Esophagus squamous epithelium (tissue), 5 donors: ENCODE results near the gene KRT15. TPM values are rescaled to one million over a fixed set of nuclear protein-coding genes. Genes with fewer than 3 reads are reported as not detected.

Experiments
- DNase-seq: peaks from one replicate; lab custom pipeline; 2025; lab: John Stamatoyannopoulos, UW
- H3K27ac ChIP-seq, 4 donors: fragments of 200-600 bp; sonication (generic); one replicate each; pipeline ENCODE4 v1.5.1; 2016 to 2019; ENCODE audit warnings: mild to moderate bottlenecking in 1 of 4
- H3K27me3 ChIP-seq, 4 donors: fragments of 200-600 bp; sonication (generic); 1 replicate in 3 of 4; 2 replicates in 1 of 4; pipeline versions ENCODE4 v1.5.1 to v1.6.0; 2017 to 2021; ENCODE audit warnings: antibody characterized with exemption in 1 of 4
- H3K36me3 ChIP-seq, 3 donors: fragments of 200-600 bp; sonication (generic); one replicate each; pipeline ENCODE4 v1.5.1; 2016 to 2019
- H3K4me1 ChIP-seq, 3 donors: fragments of 200-600 bp; sonication (generic); one replicate each; pipeline ENCODE4 v1.5.1; 2017 to 2019
- H3K4me3 ChIP-seq, 4 donors: fragments of 200-600 bp; sonication (generic); 1 replicate in 3 of 4; 2 replicates in 1 of 4; pipeline ENCODE4 v1.5.1; 2016 to 2019; ENCODE audit warnings: mild to moderate bottlenecking in 2 of 4, moderate library complexity in 1 of 4
- H3K9me3 ChIP-seq, 3 donors: fragments of 200-600 bp; sonication (generic); one replicate each; pipeline ENCODE4 v1.5.1; 2016 to 2019
- POLR2A ChIP-seq, 4 donors: fragments of 450-650 bp; IDR thresholded peaks; one replicate each; pipeline ENCODE4 v1.6.1; 2017; ENCODE audit warnings: antibody characterized with exemption in 4 of 4, mild to moderate bottlenecking in 4 of 4, moderate library complexity in 3 of 4
- WGBS, 2 donors: methylation state at CpG; one replicate each; pipeline ENCODE4 v1.1.5; 2018; 5-methylcytosine and 5-hydroxymethylcytosine counted together
- intact Hi-C: fragments of 100-400 bp; cut with DNase I; formaldehyde crosslinking; loops from one replicate; pipeline ENCODE4 v1.15.0; 2022
- total RNA-seq, 4 donors: library from RNA; depleted of rRNA; stranded (reverse); fragments of >200 nt; gene quantifications; one replicate each; pipeline ENCODE4 v1.1.0, GENCODE V29; 2016
- TF ChIP-seq, protein P1 (sequence below), 6 experiments: fragments of 450-650 bp in 4 of 6; fragments of 200-600 bp in 2 of 6; sonication (generic) in 2 of 6; IDR thresholded peaks; one replicate each; pipeline ENCODE4 v1.5.1; 2016 to 2019; ENCODE audit warnings: antibody characterized with exemption in 6 of 6, mild to moderate bottlenecking in 4 of 6, moderate library complexity in 4 of 6
- donor health status: DM: yes; HTN: yes; CAD: no.

Gene KRT15
- total RNA-seq, 4 donors from 2014 or later, result 743 to 2,833 (median 2,484) TPM

DNA sequence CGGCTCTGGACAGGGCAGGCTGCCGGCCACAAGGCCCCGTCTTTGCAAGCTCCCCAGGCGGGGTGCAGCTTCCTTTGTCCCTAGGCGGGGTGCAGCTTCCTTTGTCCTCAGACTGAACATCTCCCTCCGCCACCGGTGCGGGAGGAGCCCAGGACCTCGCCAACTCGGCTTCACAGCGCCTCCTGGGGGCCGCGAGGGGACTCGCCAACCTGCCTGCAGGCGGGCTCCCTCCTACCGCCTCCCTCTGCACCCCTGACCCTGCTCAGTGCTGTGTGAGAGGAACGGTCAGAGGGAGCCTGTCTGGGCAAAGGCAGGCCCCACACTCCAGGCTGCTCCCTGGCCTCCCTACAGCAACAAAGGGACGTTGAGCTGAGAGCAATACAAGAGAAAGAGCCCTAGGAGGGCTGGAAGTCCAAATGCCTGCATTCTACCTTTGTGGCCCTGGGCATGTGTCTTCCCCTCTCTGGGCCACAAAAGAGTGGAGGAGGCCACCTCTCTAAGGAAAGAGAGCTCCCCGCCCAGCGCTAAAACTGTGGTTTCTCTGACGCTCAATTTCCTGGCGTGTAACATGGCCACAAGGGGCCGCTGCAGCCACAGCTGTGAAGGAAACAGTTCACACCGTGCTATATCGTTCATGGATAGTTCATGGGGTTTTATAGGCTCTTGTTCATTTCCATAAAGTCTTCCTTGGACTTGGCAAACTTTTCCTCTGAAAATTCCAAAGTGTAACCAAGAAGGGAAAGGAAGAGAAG, 30.3 kb upstream of the KRT15 start:
- TF ChIP-seq POLR2A (IDR thresholded peaks at IDR 0.05), result peak in 1 of 4 donors; percentile 21
- TF ChIP-seq, protein P1, sequence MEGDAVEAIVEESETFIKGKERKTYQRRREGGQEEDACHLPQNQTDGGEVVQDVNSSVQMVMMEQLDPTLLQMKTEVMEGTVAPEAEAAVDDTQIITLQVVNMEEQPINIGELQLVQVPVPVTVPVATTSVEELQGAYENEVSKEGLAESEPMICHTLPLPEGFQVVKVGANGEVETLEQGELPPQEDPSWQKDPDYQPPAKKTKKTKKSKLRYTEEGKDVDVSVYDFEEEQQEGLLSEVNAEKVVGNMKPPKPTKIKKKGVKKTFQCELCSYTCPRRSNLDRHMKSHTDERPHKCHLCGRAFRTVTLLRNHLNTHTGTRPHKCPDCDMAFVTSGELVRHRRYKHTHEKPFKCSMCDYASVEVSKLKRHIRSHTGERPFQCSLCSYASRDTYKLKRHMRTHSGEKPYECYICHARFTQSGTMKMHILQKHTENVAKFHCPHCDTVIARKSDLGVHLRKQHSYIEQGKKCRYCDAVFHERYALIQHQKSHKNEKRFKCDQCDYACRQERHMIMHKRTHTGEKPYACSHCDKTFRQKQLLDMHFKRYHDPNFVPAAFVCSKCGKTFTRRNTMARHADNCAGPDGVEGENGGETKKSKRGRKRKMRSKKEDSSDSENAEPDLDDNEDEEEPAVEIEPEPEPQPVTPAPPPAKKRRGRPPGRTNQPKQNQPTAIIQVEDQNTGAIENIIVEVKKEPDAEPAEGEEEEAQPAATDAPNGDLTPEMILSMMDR (IDR thresholded peaks at IDR 0.05), result peak; percentile 79 to 93 (median 86)
- H3K4me1 ChIP-seq, result peaks cover 22 to 47% (median 31%) of the 10 kb centered on the region in 3 donors
- no peaks in the 10 kb centered on the region for H3K36me3 ChIP-seq
- 1 to 4% methylated on average over 7 to 12 of the region's 25 CpGs for WGBS, 2 donors
- no peaks in the 10 kb centered on the region for H3K9me3 ChIP-seq
- no peak for DNase-seq
- H3K27me3 ChIP-seq, result no peaks in the 10 kb centered on the region
- peak overlapping the region; percentile 5 to 60 (median 37) for H3K4me3 ChIP-seq
- peak overlapping the region; percentile 86 to 93 (median 88) for H3K27ac ChIP-seq
- intact Hi-C loops, result loop anchor here (5.0 to 10.0 kb wide), 2 partner anchors 113 to 644 kb away; no protein-coding TSS in a partner anchor

DNA sequence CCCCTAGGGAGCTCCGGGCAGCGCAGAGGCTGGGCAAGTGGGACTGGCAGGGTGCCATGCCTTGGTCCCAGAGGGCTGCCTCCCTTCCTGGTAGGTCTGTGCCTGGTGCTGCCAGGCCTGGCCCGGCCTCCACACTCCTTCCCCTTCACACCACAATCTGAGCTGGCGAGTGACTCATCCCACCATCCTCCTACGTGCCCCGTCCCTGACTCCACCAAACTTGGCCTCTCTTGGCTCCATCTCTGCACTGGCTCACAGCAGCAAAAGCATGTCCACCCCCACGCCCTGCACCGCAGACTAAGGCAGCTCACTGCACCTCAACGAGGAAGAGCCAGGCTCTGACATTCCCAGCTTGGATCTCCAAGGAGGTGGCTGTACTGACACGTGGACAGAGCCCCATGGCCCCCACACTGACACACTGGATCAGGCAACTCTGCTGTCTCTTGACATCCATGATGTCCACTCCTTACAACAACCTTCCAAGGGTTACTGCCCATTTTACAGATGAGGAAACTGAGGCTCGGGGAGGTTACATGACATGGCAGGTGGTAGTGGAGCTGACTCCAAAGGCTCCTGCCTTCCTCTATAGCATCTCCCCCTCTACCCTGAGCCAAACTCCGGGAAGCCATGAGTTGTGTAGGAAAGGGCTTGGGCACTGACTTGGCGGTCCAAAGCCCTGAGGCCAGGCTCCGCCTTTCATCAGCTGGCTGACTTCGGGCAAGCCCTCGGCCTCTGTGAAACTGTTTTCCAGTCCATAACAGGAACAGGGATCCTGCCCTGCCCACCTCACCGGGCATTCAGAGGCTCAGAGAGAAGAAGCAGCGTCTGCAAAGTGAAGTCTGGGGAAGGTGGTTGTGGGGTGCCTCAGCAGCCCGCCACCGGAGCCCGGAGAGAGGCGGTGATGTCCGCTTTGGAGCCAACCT, 29.5 kb upstream of the KRT15 start:
- intact Hi-C loops, result loop anchor here (5.0 to 10.0 kb wide), 2 partner anchors 114 to 643 kb away; no protein-coding TSS in a partner anchor
- no peak for DNase-seq
- TF ChIP-seq POLR2A (IDR thresholded peaks at IDR 0.05), result no peak
- TF ChIP-seq, protein P1 (IDR thresholded peaks at IDR 0.05), result peak in 1 of 6 experiments; percentile 4
- no peaks in the 10 kb centered on the region for H3K36me3 ChIP-seq
- no peaks in the 10 kb centered on the region for H3K27me3 ChIP-seq
- peak overlapping the region; percentile 5 to 60 (median 37) for H3K4me3 ChIP-seq
- 4 to 21% methylated on average over 5 to 8 of the region's 23 CpGs for WGBS, 2 donors
- no peaks in the 10 kb centered on the region for H3K9me3 ChIP-seq
- H3K27ac ChIP-seq, result peak overlapping the region; percentile 86 to 93 (median 88)
- H3K4me1 ChIP-seq, result peaks cover 22 to 46% (median 31%) of the 10 kb centered on the region in 3 donors

DNA sequence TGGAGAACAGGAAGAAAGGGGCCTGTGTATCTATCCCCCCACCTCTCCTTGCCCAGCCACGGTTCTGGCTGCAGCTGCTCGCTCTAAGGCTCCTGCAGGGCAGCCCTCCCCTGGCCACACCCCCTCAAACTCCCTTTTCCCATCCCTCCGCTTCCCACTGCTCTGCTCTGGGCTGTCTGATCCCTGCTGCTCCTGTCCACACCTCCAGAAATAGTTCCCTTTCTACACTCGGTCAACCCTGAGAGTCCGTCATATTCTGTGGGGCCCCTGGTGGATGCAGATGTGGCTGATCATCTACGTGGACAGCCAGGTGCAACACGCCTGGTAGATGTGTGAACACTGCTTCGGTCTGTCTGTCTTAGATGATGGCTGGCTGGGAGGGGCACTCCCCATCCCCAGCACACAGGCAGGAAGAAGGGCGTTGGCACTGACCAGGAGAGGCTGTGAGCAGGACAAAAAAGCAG, 28.7 kb upstream of the KRT15 start:
- H3K27ac ChIP-seq, result peak overlapping the region; percentile 86 to 93 (median 88)
- H3K27me3 ChIP-seq, result no peaks in the 10 kb centered on the region
- intact Hi-C loops, result loop anchor here (5.0 to 10.0 kb wide), 2 partner anchors 115 to 643 kb away; no protein-coding TSS in a partner anchor
- TF ChIP-seq POLR2A (IDR thresholded peaks at IDR 0.05), result no peak
- TF ChIP-seq, protein P1 (IDR thresholded peaks at IDR 0.05), result peak in 1 of 6 experiments; percentile 3
- DNase-seq, result no peak
- H3K4me1 ChIP-seq, result peaks cover 22 to 46% (median 31%) of the 10 kb centered on the region in 3 donors
- H3K4me3 ChIP-seq, result peak overlapping the region in 3 of 4 donors; percentile 2 to 60 (median 39)
- WGBS, 2 donors, result 31 to 49% methylated on average over 5 to 6 of the region's 9 CpGs
- no peaks in the 10 kb centered on the region for H3K36me3 ChIP-seq
- no peaks in the 10 kb centered on the region for H3K9me3 ChIP-seq

DNA sequence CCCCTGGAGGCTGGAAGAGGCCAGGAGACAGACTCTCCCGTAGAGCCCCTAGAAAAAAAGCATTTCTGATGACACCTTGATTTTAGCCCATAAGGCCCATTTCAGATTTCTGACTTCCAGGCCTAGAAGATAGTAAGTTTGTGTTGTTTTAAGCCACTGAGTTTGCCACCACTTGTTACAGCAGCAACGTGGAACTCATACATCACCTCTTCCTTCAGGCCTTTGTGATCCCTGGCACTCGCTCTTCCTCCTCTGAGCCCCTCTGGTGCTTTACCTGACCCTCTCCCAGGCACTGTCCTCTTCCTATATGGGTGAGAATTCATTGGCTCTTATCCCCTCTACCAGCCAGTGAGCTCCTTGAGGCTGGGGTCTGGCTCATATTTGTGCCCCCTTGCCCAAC, 28.1 kb upstream of the KRT15 start:
- no peaks in the 10 kb centered on the region for H3K27me3 ChIP-seq
- WGBS, 2 donors, result 84 to 96% methylated on average over 2 to 3 of the region's 3 CpGs
- H3K4me3 ChIP-seq, result no peak overlapping the region
- intact Hi-C loops, result loop anchor here (5.0 to 10.0 kb wide), 2 partner anchors 115 to 642 kb away; no protein-coding TSS in a partner anchor
- TF ChIP-seq, protein P1 (IDR thresholded peaks at IDR 0.05), result no peak
- TF ChIP-seq POLR2A (IDR thresholded peaks at IDR 0.05), result no peak
- H3K27ac ChIP-seq, result peak overlapping the region in 2 of 4 donors; percentile 87 to 93
- H3K36me3 ChIP-seq, result no peaks in the 10 kb centered on the region
- H3K9me3 ChIP-seq, result no peaks in the 10 kb centered on the region
- H3K4me1 ChIP-seq, result peaks cover 22 to 46% (median 31%) of the 10 kb centered on the region in 3 donors
- DNase-seq, result no peak
